Endodermal cell (in vitro differentiated cells): ENCODE data around the gene P3H3. TPM values are rescaled to one million over a fixed set of nuclear protein-coding genes. Genes with fewer than 3 reads are reported as not detected.

Experiments used
- DNase-seq: peaks from one replicate; pipeline ENCODE4 v3.0.0-alpha.2; 2017
- H3K27ac ChIP-seq: 2 replicates; pipeline ENCODE4 v1.5.1; 2013; ENCODE audit warnings: mild to moderate bottlenecking, low read depth, low read length, moderate library complexity
- H3K27me3 ChIP-seq: 2 replicates; pipeline ENCODE4 v1.6.1; 2013; ENCODE audit warnings: mild to moderate bottlenecking, low read length, moderate library complexity; ENCODE audit not compliant: insufficient read depth, control insufficient read depth, poor library complexity, severe bottlenecking
- H3K36me3 ChIP-seq: 2 replicates; pipeline ENCODE4 v1.7.0; 2013; ENCODE audit warnings: mild to moderate bottlenecking, low read length, moderate library complexity; ENCODE audit not compliant: control insufficient read depth, insufficient read depth
- H3K4me1 ChIP-seq: one replicate; pipeline ENCODE4 v1.7.0; 2013; ENCODE audit warnings: low read length; ENCODE audit not compliant: control insufficient read depth, insufficient read depth
- H3K4me3 ChIP-seq: 2 replicates; pipeline ENCODE4 v1.5.1; 2013; ENCODE audit warnings: mild to moderate bottlenecking, low read length, moderate library complexity
- H3K9ac ChIP-seq: 2 replicates; pipeline ENCODE4 v1.6.1; 2013; ENCODE audit warnings: mild to moderate bottlenecking, low read length, moderate library complexity; ENCODE audit not compliant: poor library complexity, severe bottlenecking; ENCODE audit errors: extremely low read depth
- H3K9me3 ChIP-seq: 2 replicates; pipeline ENCODE4 v1.6.1; 2013; ENCODE audit warnings: mild to moderate bottlenecking, low read length, moderate library complexity; ENCODE audit not compliant: control insufficient read depth
- H3K27ac Mint-ChIP-seq: 2 replicates; pipeline ENCODE4 v1.8.0; 2020; ENCODE audit warnings: mixed read lengths
- H3K27me3 Mint-ChIP-seq: 2 replicates; pipeline ENCODE4 v1.8.0; 2021; ENCODE audit warnings: mild to moderate bottlenecking, mixed read lengths; ENCODE audit not compliant: insufficient read depth
- H3K36me3 Mint-ChIP-seq: 2 replicates; pipeline ENCODE4 v1.8.0; 2020; ENCODE audit warnings: low read depth, mixed read lengths
- H3K4me1 Mint-ChIP-seq: 2 replicates; pipeline ENCODE4 v1.8.0; 2020; ENCODE audit warnings: mixed read lengths
- H3K4me3 Mint-ChIP-seq: 2 replicates; pipeline ENCODE4 v1.8.0; 2020; ENCODE audit warnings: mild to moderate bottlenecking, moderate library complexity, mixed read lengths
- H3K9me3 Mint-ChIP-seq: 2 replicates; pipeline ENCODE4 v1.8.0; 2020; ENCODE audit warnings: mild to moderate bottlenecking, mixed read lengths
- CTCF ChIP-seq: fragments of 200-600 bp; sonication (generic); conservative IDR thresholded peaks from 2 replicates; pipeline ENCODE4 v1.5.0; 2021; ENCODE audit warnings: antibody characterized with exemption, mild to moderate bottlenecking
- WGBS, 2 experiments: methylation state at CpG; one replicate each; pipeline versions ENCODE4 v1.1.5 to v1.1.7; 2013; ENCODE audit warnings: missing lambda C conversion rate in 2 of 2, mixed read lengths in 1 of 2; ENCODE audit not compliant: insufficient coverage in 1 of 2, insufficient read length in 1 of 2; 5-methylcytosine and 5-hydroxymethylcytosine counted together
- total RNA-seq, 2 donors: library from RNA; stranded (reverse); fragmentation: NEBNext Ultra II Directional in 1 of 2; extraction: Animal tissue kit (Norgen Biotek cat#: 25700) in 1 of 2; gene quantifications; 2 replicates in 1 of 2; 3 replicates in 1 of 2; pipeline ENCODE4 v1.2.1, GENCODE V29; 2021

P3H3 gene
- total RNA-seq, 2 donors from 2014 or later, result 58.4 to 63.1 TPM

- Mint-ChIP-seq H3K27me3 (peaks cover 49% of the 10 kb centered on the region), H3K27ac (no peak overlapping the region), H3K4me3 (no peak overlapping the region), H3K9me3 (peaks cover 8% of the 10 kb centered on the region), H3K4me1 (peaks cover 24% of the 10 kb centered on the region), H3K36me3 (no peaks in the 10 kb centered on the region)
- H3K9me3 ChIP-seq, result no peaks in the 10 kb centered on the region
- H3K27me3 ChIP-seq, result no peaks in the 10 kb centered on the region
- WGBS, 2 experiments, result 90% methylated on average over 5 of the region's 5 CpGs
- no peak overlapping the region for H3K4me3 ChIP-seq
- no peak for DNase-seq
- H3K27ac ChIP-seq, result no peak overlapping the region
- H3K36me3 ChIP-seq, result no peaks in the 10 kb centered on the region
- no peaks in the 10 kb centered on the region for H3K4me1 ChIP-seq
- H3K9ac ChIP-seq, result no peak overlapping the region
- TF ChIP-seq CTCF, result no peak
These were observed 29.1 kb upstream of the P3H3 start for GRCh38 chr12:6799147-6799546.

GRCh38 chr12:6807170-6807569 lies 21.0 kb upstream of the P3H3 start:
- Histone ChIP-seq H3K36me3 (no peaks in the 10 kb centered on the region), H3K27ac (no peak overlapping the region), H3K9me3 (no peaks in the 10 kb centered on the region), H3K4me3 (no peak overlapping the region), H3K27me3 (no peaks in the 10 kb centered on the region), H3K4me1 (peaks cover 3% of the 10 kb centered on the region), H3K9ac (no peak overlapping the region)
- no peak for TF ChIP-seq CTCF
- peaks cover 14% of the 10 kb centered on the region for H3K27me3 Mint-ChIP-seq
- WGBS, 2 experiments, result 90 to 100% methylated on average over 1 of the region's 1 CpG
- H3K9me3 Mint-ChIP-seq, result peaks cover 16% of the 10 kb centered on the region
- H3K4me3 Mint-ChIP-seq, result no peak overlapping the region
- H3K4me1 Mint-ChIP-seq, result peaks cover 23% of the 10 kb centered on the region
- no peak for DNase-seq
- H3K36me3 Mint-ChIP-seq, result no peaks in the 10 kb centered on the region
- no peak overlapping the region for H3K27ac Mint-ChIP-seq

GRCh38 chr12:6809056-6809455 lies 19.2 kb upstream of the P3H3 start:
- WGBS, 2 experiments, result 72 to 74% methylated on average over 10 of the region's 10 CpGs
- Mint-ChIP-seq H3K27me3 (peaks cover 26% of the 10 kb centered on the region), H3K36me3 (no peaks in the 10 kb centered on the region)

More at GRCh38 chr12:6809056-6809455, 19.2 kb upstream of the P3H3 start:
- Histone ChIP-seq H3K27ac (no peak overlapping the region), H3K4me1 (peaks cover 5% of the 10 kb centered on the region), H3K36me3 (no peaks in the 10 kb centered on the region), H3K4me3 (no peak overlapping the region), H3K9ac (no peak overlapping the region), H3K27me3 (peaks cover 2% of the 10 kb centered on the region), H3K9me3 (no peaks in the 10 kb centered on the region)
- Mint-ChIP-seq H3K27ac (peak overlapping the region; percentile 28), H3K9me3 (peaks cover 12% of the 10 kb centered on the region), H3K4me1 (peaks cover 28% of the 10 kb centered on the region), H3K4me3 (no peak overlapping the region)
- peak; percentile 77 for DNase-seq
- TF ChIP-seq CTCF, result no peak
